GM18526 (cell line): Measurements from ENCODE around the gene PMM1.

ENCODE experiments used
- POLR2A ChIP-seq: IDR thresholded peaks from 3 replicates; pipeline ENCODE4 v1.6.1; 2011; ENCODE audit not compliant: insufficient read length; ENCODE audit errors: extremely low read depth

PMM1 gene

GRCh38 chr22:41530890-41531714 lies 58.5 kb downstream of the PMM1 start:
- TF ChIP-seq POLR2A: no peak

DNA sequence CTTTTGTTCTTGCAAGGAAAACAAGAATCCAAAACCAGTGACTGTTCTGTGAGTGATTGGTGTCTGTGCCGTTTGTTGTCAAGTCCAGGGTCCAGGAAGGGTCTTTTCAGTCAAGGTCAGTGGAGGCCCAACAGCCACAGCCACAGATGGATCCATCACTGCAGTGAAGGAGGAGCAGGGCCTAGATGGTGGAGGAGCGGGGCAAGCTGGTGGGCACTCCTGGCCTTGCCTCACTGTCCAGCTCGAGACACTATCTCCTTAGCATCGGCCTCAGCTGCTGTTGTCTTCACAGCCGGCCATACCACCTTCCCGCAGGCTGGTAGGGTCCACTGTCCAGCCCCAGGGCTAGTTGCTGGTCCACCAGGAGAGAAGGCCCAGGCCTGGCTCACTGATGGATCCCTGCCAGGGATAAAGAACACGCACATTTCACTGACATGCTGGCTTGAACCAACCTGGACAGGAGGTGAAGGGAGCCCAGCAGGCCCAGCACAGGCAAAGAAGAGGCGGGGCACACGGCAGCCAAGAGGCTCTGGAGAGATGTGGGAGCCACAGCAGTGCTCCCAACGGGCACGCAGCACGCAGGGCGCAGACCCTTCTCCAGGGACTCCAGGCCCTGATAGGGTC lies 60.6 kb downstream of the PMM1 start:
- no peak for TF ChIP-seq POLR2A

- TF ChIP-seq POLR2A: no peak
Observed at GRCh38 chr22:41528132-41528766, 61.4 kb downstream of the PMM1 start.
